Measurements from ENCODE around the gene RNF213.
"Not testable (repeated sequence)": the region's sequence is repeated elsewhere in the genome, so short reads cannot be mapped to it uniquely, and the experiment has no call there.

RNF213 gene

GRCh38 chr17:80409626-80410025 lies 149.0 kb downstream of the RNF213 start:
- TF ChIP-seq ZNF548 (tag by site-specific recombination; IDR thresholded peaks at IDR 0.05) = no peak
- no peak for TF ChIP-seq ZNF544 (tag by site-specific recombination; IDR thresholded peaks at IDR 0.05)
- no peak for TF ChIP-seq HOXC10 (CRISPR knock-in tag; IDR thresholded peaks at IDR 0.05)
- no peak for TF ChIP-seq OVOL3 (tag by site-specific recombination; IDR thresholded peaks at IDR 0.05)
- no peak for TF ChIP-seq ZBTB8A (tag by site-specific recombination; IDR thresholded peaks at IDR 0.05)
- TF ChIP-seq EGR2 (tag by site-specific recombination; IDR thresholded peaks at IDR 0.05; ENCODE audit: low read depth) = no peak
- POLR2A ChIA-PET = no interaction called here

GRCh38 chr17:80410441-80411087 lies 149.9 kb downstream of the RNF213 start:
- H3K36me3 ChIP-seq (ENCODE audit: control insufficient read depth in 2 of 2, insufficient read depth in 1 of 2, low read length in 2 of 2); H3K27ac ChIP-seq (ENCODE audit: extremely low read depth, low read depth, low read length); H3K4me1 ChIP-seq (ENCODE audit: control insufficient read depth, insufficient read depth, low read length); POLR2A ChIA-PET; H3K9me3 ChIP-seq (ENCODE audit: control insufficient read depth, insufficient read depth, low read depth, low read length); H3K4me3 ChIP-seq (ENCODE audit: low read depth, low read length): not testable (repeated sequence)
- CTCF ChIA-PET = interaction anchor here (0.7 to 0.8 kb wide), 2 partner anchors 309 to 405 kb away, joined by 3 to 4 read pairs; partner anchors contain the start of gene GAA

More at GRCh38 chr17:80409626-80410025, 149.0 kb downstream of the RNF213 start:
- Histone ChIP-seq H3K36me3 (ENCODE audit: control insufficient read depth in 2 of 2, insufficient read depth in 1 of 2, low read length in 2 of 2) (no peaks in the 10 kb centered on the region), H3K9me3 (ENCODE audit: control insufficient read depth, insufficient read depth, low read depth, low read length) (no peaks in the 10 kb centered on the region), H3K27ac (ENCODE audit: extremely low read depth, low read depth, low read length) (no peak overlapping the region), H3K4me1 (ENCODE audit: control insufficient read depth, insufficient read depth, low read length) (peaks cover 8% of the 10 kb centered on the region), H3K4me3 (ENCODE audit: low read depth, low read length) (no peak overlapping the region)
- CTCF ChIA-PET = interaction anchor here (0.8 kb wide), 1 partner anchor 308 kb away, joined by 3 read pairs; the partner anchor contains the start of gene GAA

- Histone ChIP-seq H3K36me3 (ENCODE audit: control insufficient read depth in 2 of 2, insufficient read depth in 1 of 2, low read length in 2 of 2) (peaks cover 7 to 20% of the 10 kb centered on the region in 2 experiments; a peak in 2 of 3 replicates), H3K9me3 (ENCODE audit: control insufficient read depth, insufficient read depth, low read depth, low read length) (no peaks in the 10 kb centered on the region), H3K27ac (ENCODE audit: extremely low read depth, low read depth, low read length) (no peak overlapping the region), H3K4me1 (ENCODE audit: control insufficient read depth, insufficient read depth, low read length) (peaks cover 4% of the 10 kb centered on the region), H3K4me3 (ENCODE audit: low read depth, low read length) (peak overlapping the region; percentile 89)
- TF ChIP-seq ZNF529 (tag by site-specific recombination; IDR thresholded peaks at IDR 0.05; ENCODE audit: insufficient replicate concordance) = no peak
- TF ChIP-seq SCRT1 (tag by site-specific recombination; IDR thresholded peaks at IDR 0.05; ENCODE audit: borderline replicate concordance) = 0 out of 2 replicates have a peak, but pooled peaks have one; percentile 9
- TF ChIP-seq SCRT2 (tag by site-specific recombination; IDR thresholded peaks at IDR 0.05) = peak; percentile 34; the same call in 1 of the 2 replicates
- ChIA-PET POLR2A (interaction anchor here (1.0 kb wide), 1 partner anchor 41 kb away, joined by 4 read pairs; no protein-coding TSS in a partner anchor), CTCF (interaction anchor here (0.6 to 1.5 kb wide), 4 partner anchors 25 to 162 kb away, joined by 3 to 6 read pairs (median 4); partner anchors contain the start of gene NPTX1)
Observed at GRCh38 chr17:80413771-80414507, 153.3 kb downstream of the RNF213 start.

- ChIA-PET POLR2A (interaction anchor here (1.0 kb wide), 1 partner anchor 40 kb away, joined by 4 read pairs; no protein-coding TSS in a partner anchor), CTCF (interaction anchor here (0.6 to 1.5 kb wide), 6 partner anchors 24 to 406 kb away, joined by 3 to 6 read pairs (median 4); partner anchors contain the start of gene NPTX1)
- no peaks in the 10 kb centered on the region for H3K9me3 ChIP-seq (ENCODE audit: control insufficient read depth, insufficient read depth, low read depth, low read length)
- H3K36me3 ChIP-seq (ENCODE audit: control insufficient read depth in 2 of 2, insufficient read depth in 1 of 2, low read length in 2 of 2) = peaks cover 7 to 23% of the 10 kb centered on the region in 2 experiments; a peak in 2 of 3 replicates
- H3K4me1 ChIP-seq (ENCODE audit: control insufficient read depth, insufficient read depth, low read length) = peaks cover 4% of the 10 kb centered on the region
- H3K4me3 ChIP-seq (ENCODE audit: low read depth, low read length) = peak overlapping the region; percentile 89
- TF ChIP-seq CTCF (tag by site-specific recombination; IDR thresholded peaks at IDR 0.05) = peak; percentile 37; the same call in 1 of the 2 replicates
- TF ChIP-seq PRDM4 (tag by site-specific recombination; IDR thresholded peaks at IDR 0.05) = no peak
- peak overlapping the region; percentile 82; the same call in 1 of the 2 replicates for H3K27ac ChIP-seq (ENCODE audit: extremely low read depth, low read depth, low read length)
Observed at GRCh38 chr17:80414508-80414802, 153.8 kb downstream of the RNF213 start.

Measured in HEK293 (cell line).